ENCODE measurements around the gene LCORL. TPM values are rescaled to one million over a fixed set of nuclear protein-coding genes. Genes with fewer than 3 reads are reported as not detected.

LCORL gene
- total RNA-seq, 2 experiments from 2014 or later: 6.3 to 6.5 TPM

DNA sequence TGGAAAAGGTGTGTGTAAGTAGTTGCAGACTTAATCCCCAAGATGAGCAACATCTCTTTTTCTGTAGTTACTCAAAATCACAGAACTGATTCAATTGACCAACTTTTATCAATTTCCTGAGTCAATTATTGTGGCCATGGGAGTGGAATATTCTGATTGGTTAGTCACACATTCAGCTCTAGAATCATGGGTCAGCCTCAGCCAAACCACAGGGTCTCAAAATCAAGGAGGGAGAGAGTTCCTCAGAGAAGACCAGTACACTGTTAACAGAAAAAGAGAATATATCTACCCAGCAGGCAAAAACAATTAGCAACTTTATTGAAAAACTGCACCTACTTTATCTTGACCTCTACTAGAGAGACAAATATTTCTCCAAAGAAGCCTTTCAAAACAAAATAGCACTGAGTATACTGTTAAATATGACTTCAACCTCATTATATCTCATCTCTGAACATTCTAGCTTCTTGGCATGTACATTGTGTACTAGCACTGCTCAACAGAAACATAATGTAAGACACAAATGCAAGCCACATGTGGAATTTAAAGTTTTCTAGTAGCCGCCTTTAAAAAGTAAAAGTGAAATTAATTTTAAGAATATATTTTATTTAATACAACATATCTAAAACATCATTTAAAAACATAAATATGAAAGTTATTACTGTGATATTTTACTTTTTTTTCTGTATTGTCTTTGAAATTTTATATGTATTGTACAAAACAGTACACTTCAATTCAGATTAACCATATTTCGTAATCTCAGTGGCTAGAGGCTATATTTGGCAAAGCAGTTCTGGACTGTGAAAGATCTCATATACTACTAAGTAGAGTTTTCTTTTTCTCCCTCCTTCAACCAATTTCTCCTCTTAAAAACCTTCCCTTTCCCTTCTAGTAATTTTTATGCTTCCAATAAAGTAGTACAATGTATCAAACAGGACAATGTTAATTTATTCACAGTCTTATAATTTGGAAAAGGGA lies 11.8 kb upstream of the LCORL start:
- Histone ChIP-seq H3K36me3 (ENCODE audit: insufficient read depth, low read length) (no peaks in the 10 kb centered on the region), H3K27ac (ENCODE audit: low read depth in 1 of 2, low read length in 2 of 2) (no peak overlapping the region), H3K27me3 (ENCODE audit: control insufficient read depth in 1 of 2, insufficient read depth in 2 of 2, low read length in 2 of 2) (peaks cover 9 to 24% of the 10 kb centered on the region in 2 experiments), H3K4me3 (ENCODE audit: low read length) (no peak overlapping the region), H3K4me1 (ENCODE audit: insufficient read depth, low read length) (no peaks in the 10 kb centered on the region), H3K9me3 (ENCODE audit: control insufficient read depth in 1 of 2, insufficient read depth in 1 of 2, low read length in 2 of 2) (no peaks in the 10 kb centered on the region)
- TF ChIP-seq, protein P1, sequence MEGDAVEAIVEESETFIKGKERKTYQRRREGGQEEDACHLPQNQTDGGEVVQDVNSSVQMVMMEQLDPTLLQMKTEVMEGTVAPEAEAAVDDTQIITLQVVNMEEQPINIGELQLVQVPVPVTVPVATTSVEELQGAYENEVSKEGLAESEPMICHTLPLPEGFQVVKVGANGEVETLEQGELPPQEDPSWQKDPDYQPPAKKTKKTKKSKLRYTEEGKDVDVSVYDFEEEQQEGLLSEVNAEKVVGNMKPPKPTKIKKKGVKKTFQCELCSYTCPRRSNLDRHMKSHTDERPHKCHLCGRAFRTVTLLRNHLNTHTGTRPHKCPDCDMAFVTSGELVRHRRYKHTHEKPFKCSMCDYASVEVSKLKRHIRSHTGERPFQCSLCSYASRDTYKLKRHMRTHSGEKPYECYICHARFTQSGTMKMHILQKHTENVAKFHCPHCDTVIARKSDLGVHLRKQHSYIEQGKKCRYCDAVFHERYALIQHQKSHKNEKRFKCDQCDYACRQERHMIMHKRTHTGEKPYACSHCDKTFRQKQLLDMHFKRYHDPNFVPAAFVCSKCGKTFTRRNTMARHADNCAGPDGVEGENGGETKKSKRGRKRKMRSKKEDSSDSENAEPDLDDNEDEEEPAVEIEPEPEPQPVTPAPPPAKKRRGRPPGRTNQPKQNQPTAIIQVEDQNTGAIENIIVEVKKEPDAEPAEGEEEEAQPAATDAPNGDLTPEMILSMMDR (IDR thresholded peaks at IDR 0.05): no peak
- ATAC-seq (ENCODE audit: poor library complexity): no peak
- Mint-ChIP-seq H3K9me3 (no peaks in the 10 kb centered on the region), H3K36me3 (ENCODE audit: low read depth) (no peaks in the 10 kb centered on the region), H3K4me3 (no peak overlapping the region), H3K27ac (no peak overlapping the region), H3K4me1 (ENCODE audit: low read depth) (no peaks in the 10 kb centered on the region), H3K27me3 (peaks cover 79% of the 10 kb centered on the region)
- POLR2A ChIA-PET: no interaction called here
- DNase-seq: no peak
- CTCF ChIA-PET: no interaction called here
- intact Hi-C loops (cut with DNase I, micrococcal nuclease): no loop called here

- Histone ChIP-seq H3K27me3 (ENCODE audit: control insufficient read depth in 1 of 2, insufficient read depth in 2 of 2, low read length in 2 of 2) (peaks cover 6 to 10% of the 10 kb centered on the region in 2 experiments), H3K9me3 (ENCODE audit: control insufficient read depth in 1 of 2, insufficient read depth in 1 of 2, low read length in 2 of 2) (no peaks in the 10 kb centered on the region), H3K27ac (ENCODE audit: low read depth in 1 of 2, low read length in 2 of 2) (no peak overlapping the region), H3K4me3 (ENCODE audit: low read length) (no peak overlapping the region), H3K36me3 (ENCODE audit: insufficient read depth, low read length) (no peaks in the 10 kb centered on the region), H3K4me1 (ENCODE audit: insufficient read depth, low read length) (peaks cover 11% of the 10 kb centered on the region)
- CTCF ChIA-PET: no interaction called here
- peaks cover 14% of the 10 kb centered on the region for H3K4me1 Mint-ChIP-seq (ENCODE audit: low read depth)
- H3K36me3 Mint-ChIP-seq (ENCODE audit: low read depth): peaks cover 11% of the 10 kb centered on the region
- peaks cover 49% of the 10 kb centered on the region for H3K27me3 Mint-ChIP-seq
- POLR2A ChIA-PET: no interaction called here
- TF ChIP-seq, protein P1 (IDR thresholded peaks at IDR 0.05): no peak
- DNase-seq (peak in 2 of 14 experiments; percentile 45 to 51), ATAC-seq (ENCODE audit: poor library complexity) (no peak)
- no peaks in the 10 kb centered on the region for H3K9me3 Mint-ChIP-seq
- H3K4me3 Mint-ChIP-seq: no peak overlapping the region
- intact Hi-C loops (cut with DNase I, micrococcal nuclease): loop anchor here (10.0 kb wide), 3 partner anchors 450 to 1800 kb away; partner anchors contain the start of genes LAP3 (in 1 of the 2) and TAPT1 (in 1 of the 2)
- no peak overlapping the region for H3K27ac Mint-ChIP-seq
Observed at GRCh38 chr4:18025288-18025687, 3.7 kb upstream of the LCORL start.

- intact Hi-C loops (cut with DNase I, micrococcal nuclease): loop anchor here (1.0 to 10.0 kb wide), 7 partner anchors 210 to 1798 kb away; partner anchors contain the start of genes DCAF16 (in 2 of the 2), NCAPG (in 2 of the 2), LAP3 (in 1 of the 2) and MED28 (in 1 of the 2)
- ATAC-seq (ENCODE audit: poor library complexity) (no peak), DNase-seq (peak in 3 of 14 experiments; percentile 3 to 24 (median 19))
- H3K9me3 Mint-ChIP-seq: no peaks in the 10 kb centered on the region
- peaks cover 27% of the 10 kb centered on the region for H3K4me1 Mint-ChIP-seq (ENCODE audit: low read depth)
- POLR2A ChIA-PET: interaction anchor here (0.7 to 1.8 kb wide), 6 partner anchors 17 to 1797 kb away, joined by 3 to 6 read pairs (median 4); partner anchors contain the start of genes DCAF16, MED28 and NCAPG
- peak overlapping the region; percentile 94 for H3K4me3 Mint-ChIP-seq
- H3K27ac Mint-ChIP-seq: peak overlapping the region; percentile 84
- no peaks in the 10 kb centered on the region for H3K36me3 ChIP-seq (ENCODE audit: insufficient read depth, low read length)
- CTCF ChIA-PET: interaction anchor here (1.4 kb wide), 2 partner anchors 9 to 206 kb away, joined by 3 to 6 read pairs; no protein-coding TSS in a partner anchor
- H3K4me1 ChIP-seq (ENCODE audit: insufficient read depth, low read length): peaks cover 15% of the 10 kb centered on the region
- H3K27me3 ChIP-seq (ENCODE audit: control insufficient read depth in 1 of 2, insufficient read depth in 2 of 2, low read length in 2 of 2): peaks cover 3 to 11% of the 10 kb centered on the region in 2 experiments
- TF ChIP-seq, protein P1 (IDR thresholded peaks at IDR 0.05): no peak
- peaks cover 28% of the 10 kb centered on the region for H3K27me3 Mint-ChIP-seq
- H3K9me3 ChIP-seq (ENCODE audit: control insufficient read depth in 1 of 2, insufficient read depth in 1 of 2, low read length in 2 of 2): no peaks in the 10 kb centered on the region
- peak overlapping the region; percentile 75 for H3K4me3 ChIP-seq (ENCODE audit: low read length)
- no peak overlapping the region for H3K27ac ChIP-seq (ENCODE audit: low read depth in 1 of 2, low read length in 2 of 2)
- H3K36me3 Mint-ChIP-seq (ENCODE audit: low read depth): peaks cover 13% of the 10 kb centered on the region
Observed at GRCh38 chr4:18022572-18023050, 1.1 kb upstream of the LCORL start.

Data from CD4-positive, alpha-beta T cell (primary cell).